UCSD-AML1 (cell line): ENCODE data around the gene CCDC63.
"Not testable (repeated sequence)": the region's sequence is repeated elsewhere in the genome, so short reads cannot be mapped to it uniquely, and the experiment has no call there.

ENCODE experiments used
- DNase-seq: peaks from one replicate; lab custom pipeline; 2025; ENCODE audit not compliant: unreplicated experiment; lab: John Stamatoyannopoulos, UW

The CCDC63 gene

DNA sequence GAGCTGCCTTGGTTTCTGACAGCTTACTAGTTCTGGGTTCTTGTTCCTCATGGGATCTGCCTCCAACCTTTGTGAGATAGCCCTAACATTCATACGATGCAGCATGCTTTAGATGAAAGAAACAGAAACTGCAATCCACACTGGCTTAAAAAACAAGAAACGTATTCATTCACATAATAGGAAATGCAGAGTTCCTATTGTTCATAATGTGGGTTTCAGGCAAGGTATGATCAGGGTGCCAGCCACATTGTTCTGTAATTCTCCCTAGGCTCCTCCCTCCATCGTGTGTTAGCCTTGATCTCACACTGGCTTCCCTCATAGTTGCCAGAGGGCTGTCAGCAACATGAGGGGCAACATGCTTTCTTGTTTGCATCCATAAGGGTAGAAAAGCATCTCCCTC lies 2.7 kb upstream of the CCDC63 start:
- no peak for DNase-seq

DNA sequence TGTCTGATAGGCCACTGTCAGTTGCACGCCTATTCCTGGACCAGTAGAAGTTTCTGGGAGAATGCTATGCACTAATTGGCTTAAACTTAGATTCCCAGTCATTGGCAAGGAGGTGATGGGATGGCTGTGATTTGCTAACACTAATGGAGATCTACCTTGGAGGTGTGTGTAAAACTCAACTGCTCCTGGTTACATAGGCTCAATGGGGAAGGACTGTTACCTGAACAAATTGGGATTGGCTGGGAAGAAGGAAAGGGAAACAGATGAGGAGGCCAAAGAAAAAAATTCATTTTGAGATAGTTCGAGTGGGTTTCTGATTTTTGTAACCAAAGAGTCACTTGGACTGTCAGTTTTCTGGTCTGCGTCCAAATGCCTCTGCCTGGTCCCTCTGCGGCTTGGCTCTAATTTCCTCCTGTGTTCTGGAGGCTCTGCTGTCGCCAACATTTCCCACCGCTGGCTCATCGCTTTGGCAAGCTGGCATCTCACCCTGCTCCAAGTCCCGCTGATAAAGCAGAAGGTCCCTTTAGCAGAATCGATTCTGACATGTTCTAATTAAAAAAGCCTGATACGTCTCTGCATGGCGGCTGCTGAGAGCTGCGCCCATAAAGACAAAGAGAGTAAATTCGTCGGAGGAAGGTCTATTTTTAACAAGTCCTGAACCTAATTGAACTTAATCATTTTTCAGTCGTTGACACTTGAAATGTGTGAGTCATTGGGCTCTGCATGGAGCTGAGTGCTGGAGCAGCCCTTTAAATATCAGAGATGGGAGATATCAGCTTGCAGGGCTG lies 2.0 kb upstream of the CCDC63 start:
- no peak for DNase-seq

DNA sequence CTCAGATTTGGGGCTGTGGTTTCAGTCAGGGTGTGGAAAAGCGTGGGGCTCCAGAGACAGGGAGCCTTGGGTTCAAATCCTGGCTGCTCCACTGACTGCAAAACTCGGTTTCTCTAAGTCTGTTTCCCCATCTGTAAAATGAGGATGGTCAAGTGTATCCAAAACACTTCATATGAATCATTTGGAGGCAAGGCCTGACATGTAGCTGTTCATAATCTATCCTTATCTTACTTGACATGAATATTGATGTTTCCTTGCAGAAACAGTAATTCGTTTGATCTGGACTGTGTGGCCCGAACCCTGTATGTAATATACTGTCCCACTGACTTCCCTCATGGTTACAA lies 1.5 kb upstream of the CCDC63 start:
- DNase-seq = no peak

DNA sequence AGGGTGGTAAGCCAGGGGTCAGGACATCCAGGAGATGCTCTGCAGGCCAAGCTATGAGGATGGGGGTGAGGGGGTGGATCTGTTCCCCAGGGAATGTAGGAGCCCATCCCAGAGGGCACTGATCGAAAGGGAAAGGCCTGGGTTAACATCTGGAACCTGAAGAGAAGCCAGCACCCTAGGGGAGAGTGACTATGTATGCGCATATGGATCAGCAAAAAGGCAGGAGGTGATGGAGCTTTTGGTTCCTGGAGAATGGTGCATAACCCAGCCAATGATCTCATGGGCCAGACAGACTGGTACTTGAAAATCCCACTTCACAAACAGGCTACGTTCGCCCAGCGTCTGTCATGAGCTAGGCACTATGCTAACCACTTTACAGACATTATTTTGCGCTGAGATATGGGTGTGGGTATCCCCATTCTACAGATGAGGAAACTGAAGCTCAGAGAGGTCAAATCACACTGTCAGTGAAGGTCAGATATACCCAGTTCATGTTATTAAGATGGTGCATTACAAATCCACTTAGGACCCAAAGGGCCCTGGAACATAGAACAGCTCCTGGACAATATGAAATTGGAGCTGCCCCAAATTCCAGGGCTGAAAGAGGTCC lies 1.6 kb downstream of the CCDC63 start:
- no peak for DNase-seq

DNA sequence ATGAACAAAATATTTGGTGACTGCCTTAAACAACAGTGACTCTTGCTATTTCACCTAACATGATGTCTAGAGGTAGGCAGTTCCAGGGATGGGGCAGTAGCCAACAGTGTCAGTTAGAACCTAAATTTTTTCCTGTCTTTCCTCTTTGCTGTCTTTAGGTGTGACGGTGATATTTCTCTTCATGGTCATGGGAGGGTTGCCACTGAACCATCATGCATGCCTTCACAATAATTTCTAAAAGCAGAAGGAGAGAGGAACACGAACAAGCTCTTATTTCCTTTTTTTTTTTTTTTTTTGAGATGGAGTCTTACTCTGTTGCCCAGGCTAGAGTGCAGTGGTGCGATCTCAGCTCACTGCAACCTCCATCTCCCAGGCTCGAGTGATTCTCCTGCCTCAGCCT lies 2.4 kb downstream of the CCDC63 start:
- no peak for DNase-seq

DNA sequence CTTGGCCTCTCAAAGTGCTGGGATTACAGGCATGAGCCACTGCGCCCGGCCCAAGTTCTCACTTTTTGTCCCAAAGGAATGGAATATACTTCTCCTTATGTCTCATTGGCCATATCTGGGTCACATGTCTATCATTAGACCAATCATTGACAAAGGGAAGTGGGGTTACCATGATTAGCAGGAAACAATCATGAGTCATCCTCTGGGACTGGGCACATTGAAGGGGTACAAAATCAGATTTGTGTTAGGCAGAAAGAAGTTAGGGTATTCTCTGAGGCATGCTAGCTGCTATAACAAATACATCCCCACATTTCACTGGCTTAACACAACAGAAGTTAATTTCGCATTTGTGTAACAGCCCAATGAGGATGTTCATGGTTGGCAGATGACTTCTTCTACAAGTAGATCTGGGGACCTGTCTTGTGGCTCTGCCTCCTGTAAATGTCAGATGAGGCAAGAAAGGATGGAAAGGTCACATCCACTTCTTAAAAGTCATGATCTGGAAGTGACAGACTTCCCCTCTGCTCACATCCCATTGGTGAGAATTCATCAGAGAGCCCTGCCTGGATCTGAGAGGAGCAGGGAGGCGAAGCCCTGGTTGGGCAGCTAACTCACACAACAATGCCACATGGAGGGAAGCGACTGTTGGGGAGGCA lies 3.1 kb downstream of the CCDC63 start:
- DNase-seq = no peak

DNA sequence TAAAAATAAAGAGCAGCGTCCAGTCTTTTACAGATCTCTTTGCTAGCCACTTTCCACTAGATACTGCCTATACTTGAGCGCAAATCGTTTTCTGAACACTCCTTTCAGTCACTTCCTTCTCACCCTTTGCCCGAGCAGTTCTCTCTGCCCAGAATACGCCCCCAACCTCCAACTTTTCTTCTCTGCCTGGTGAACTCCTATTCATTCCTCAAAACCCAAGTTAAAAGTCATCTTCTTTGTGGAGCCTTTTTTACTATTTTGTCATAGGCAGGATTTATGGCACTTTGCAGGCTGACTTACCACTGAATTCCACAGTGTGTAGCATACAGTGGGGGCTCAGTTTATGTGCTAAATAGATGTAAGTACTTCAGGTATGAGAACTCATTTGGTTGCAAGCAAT lies 4.0 kb downstream of the CCDC63 start:
- no peak for DNase-seq

DNA sequence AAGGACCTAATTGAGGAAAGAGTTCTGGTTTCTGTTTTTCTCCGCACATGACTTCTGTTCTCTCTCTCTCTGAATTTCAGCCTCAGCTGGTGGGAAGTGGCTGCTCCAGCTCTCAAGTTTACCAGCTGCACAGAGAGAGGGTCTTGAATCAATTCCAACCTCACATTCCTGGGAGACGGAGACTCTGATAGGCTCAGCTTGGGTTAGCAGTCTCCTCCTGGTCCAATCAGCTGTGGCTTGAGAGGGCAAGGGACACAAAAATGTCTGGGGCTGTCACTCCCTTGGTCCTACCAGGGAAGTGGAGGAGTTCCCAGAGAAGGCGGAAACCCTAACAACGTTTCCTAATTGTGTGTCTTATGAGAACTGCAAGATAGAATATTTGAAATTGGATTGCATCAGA lies 7.0 kb downstream of the CCDC63 start:
- no peak for DNase-seq

DNA sequence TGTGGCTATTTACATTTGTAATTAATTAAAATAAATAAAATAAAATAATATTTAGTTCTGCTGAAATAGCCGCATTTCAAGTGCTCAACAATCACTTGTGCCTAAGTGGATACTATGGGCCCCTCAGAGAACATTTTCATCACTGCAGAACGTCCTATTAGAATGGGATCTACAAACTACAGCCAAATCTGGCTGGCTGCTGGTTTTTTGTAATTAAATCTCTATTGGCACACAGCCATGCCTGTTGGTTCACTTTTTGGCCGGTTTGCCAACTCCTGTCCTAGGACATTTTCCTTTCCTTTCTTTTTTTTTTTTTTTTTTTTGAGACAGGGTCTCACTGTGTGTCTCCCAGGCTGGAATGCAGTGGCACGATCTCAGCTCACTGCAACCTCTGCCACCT lies 9.8 kb downstream of the CCDC63 start:
- DNase-seq = no peak

DNA sequence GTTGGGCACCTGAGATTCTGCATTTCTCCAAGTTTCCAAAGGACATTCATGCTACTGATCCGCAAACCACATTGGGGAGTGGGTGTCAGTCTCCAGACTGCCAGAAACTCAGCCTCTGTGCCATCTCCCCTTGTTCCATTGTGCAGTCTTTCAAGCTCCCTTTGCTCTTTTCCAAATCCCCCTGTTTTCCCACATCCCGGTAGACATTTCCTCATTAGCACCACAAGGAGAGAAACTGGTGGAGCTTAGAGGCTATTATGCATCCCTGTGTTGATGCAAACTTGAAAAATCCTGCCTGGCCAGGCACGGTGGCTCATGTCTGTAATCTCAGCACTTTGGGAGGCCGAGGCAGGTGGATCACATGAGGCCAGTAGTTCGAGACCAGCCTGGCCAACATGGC lies 10.7 kb downstream of the CCDC63 start:
- no peak for DNase-seq

DNA sequence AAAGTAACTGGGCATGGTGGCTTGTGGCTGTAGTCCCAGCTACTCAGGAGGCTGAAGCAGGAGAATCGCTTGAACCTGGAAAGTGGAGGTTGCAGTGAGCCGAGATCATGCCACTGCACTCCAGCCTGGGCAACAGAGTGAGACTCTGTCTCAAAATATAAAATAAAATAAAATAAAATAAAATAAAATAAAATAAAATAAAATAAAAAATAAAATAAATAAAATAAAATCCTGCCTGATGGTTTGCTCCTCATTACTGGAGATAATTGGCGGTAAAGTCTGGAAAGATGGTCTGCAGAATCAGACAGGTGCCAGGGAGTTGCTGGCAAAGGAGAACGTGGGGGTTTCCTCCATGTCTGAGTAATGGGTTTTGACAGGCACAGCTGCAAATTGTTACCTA lies 11.2 kb downstream of the CCDC63 start:
- not testable (repeated sequence) for DNase-seq

DNA sequence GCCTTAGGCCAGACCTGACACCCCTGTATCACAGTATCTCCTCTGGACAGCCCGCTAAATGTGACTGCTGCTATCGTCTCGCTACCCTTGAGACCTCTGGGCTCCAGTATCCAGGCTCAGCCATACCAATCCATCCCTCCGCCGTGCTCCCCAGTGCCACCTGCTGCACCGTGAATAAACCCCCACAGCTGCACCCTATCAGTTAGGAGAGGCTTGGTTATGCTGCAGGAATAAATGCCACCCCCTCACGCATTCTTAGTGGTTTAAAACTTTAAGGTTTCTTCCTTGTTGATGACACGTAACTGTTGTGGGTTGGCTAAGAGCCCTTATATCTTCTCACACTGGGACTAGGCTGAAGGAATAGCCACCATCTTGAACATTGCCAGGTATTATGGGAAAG lies 12.1 kb downstream of the CCDC63 start:
- no peak for DNase-seq

DNA sequence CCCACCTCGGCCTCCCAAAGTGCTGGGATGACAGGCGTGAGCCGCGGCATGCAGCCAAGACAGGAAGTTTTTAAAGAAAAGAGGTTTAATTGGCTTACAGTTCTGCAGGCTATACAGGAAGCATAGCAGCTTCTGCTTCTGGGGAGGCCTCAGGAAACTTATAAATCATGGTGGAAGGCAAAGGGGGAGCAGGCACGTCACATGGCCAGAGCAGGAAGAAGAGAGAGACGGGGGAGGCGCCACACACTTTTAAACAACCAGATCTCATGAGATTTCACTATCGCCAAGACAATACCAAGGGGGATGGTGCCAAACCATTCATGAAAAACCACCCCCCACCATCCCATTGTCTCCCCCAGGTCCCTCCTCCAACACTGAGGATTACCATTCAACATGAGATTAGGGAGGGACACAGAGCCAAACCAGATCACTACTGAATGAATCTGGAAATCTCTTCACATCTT lies 14.1 kb downstream of the CCDC63 start:
- peak; percentile 68 for DNase-seq

DNA sequence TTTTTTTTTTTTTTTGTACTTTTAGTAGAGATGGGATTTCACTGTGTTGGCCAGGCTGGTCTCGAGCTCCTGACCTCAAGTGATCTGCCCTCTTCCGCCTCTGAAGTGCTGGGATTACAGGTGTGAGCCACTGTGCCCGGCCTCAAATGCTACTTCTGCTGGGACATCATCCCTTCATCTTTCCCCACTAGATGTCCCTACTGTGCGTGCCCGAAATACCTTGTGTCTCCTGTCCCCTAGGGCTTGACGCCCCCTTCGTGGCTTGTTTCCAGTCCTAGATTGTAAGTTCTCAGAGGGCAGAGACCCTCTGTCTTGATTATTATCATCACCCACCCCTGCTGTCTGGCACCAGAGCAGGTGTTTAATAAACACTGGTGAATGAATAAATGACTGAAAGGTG lies 14.9 kb downstream of the CCDC63 start:
- no peak for DNase-seq

DNA sequence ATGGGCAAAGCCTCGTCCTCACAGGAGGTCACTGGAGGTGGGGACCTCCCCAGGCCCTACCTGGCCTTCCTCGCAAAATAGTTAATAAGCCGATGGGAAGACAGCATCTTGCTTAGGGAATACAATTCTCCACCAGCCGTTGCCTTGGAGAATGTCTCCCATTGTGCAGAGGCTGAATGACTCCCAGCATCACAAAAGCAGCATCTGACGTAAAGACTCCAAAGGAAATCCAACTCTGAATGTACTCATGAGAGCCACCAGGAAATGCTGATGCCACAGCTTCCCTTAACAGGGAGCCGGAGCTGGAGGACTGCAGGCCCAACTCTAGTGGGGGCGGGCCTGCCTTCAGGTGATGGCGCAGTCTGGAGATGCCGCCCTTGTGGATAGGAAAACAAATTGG lies 15.5 kb downstream of the CCDC63 start:
- DNase-seq = peak; percentile 30

DNA sequence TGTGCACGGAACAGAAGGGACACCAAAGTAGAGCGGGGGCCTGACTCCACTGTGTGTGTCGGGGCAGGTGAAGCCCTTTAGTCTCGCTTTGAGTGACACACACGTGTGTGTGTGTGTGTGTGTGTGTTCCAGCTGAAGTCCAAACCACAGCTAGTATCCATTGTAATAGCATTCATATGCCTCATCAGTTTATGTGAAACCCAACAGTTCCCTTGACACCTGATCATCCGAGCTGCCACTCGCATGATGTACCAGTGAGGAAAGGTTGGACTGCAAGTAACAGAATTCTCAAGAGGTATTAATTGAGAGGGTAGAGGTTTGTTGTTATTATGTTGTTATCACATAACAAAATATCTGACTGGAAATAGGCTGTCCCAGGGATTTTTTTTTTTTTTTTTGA lies 16.4 kb downstream of the CCDC63 start:
- DNase-seq = no peak

DNA sequence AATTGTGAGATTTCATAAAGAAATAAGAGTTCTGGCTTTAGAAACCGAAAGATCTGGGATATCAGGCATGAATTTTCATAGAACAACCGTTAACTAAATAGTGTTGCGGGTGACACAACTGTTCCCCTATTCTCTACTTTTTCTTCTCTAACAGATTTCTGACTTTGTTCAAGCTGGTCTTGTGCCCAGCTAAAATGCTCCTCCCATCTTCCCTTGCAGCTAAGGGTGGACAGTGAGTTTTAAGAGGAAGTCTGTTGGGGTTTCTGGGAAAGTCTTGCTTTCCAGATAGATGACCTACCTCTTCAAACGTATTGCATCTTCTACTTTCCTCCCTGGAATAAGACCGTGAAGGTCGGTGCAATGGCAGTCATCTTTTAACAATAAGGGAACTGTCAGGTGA lies 18.7 kb downstream of the CCDC63 start:
- no peak for DNase-seq

DNA sequence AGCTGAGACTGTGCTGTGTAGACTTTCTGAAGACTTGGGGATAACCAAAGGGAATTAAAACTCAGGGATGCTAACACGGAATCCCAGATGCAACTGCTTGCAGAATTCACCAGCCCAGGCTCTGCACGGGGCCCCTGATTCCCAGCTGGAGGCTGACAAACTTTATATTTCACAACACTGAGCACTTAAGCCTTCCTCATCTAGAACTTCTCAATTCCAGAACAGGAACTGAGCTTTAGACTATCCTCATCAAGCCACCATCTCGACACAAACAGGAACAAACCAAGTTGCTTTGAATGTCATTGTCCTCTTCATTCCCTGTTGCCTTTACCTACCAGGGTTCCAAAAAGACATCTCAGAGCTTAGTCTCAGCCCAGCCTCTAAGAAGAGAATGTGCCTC lies 22.2 kb downstream of the CCDC63 start:
- no peak for DNase-seq

DNA sequence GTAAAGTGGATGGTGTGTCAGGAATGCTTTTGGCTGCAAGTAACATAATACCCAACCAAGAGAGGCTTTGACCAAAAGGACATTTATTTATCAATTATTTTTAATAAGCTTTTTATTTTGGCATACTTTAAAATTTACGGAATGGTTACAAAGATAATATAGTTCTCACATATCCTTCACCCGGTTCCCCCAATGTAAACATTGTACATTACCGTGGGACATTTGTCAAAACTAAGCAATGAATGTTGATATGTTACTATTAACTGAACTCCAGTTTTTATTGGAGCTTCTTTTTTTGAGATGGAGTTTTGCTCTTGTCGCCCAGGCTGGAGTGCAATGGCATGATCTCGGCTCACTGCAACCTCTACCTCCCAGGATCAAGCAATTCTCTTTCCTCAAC lies 23.0 kb downstream of the CCDC63 start:
- DNase-seq = no peak

DNA sequence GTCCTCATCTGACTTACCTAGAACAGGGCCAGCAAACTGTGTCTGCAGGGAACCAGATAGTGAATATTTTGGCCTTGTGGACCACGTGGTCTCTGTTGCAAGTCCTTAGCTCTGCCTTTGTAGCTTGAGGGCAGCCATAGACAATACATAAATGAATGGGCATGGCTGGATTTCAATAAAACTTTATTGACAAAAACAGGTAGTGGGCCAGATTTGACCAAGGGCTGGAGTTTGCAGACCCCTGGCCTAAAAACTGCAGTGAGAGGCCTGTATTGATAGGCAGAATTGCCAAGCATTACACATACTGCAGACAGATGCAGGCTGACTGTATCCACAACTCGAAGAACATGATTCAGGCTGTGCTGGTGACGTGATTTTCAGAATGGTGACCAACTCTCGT lies 25.3 kb downstream of the CCDC63 start:
- DNase-seq = no peak

DNA sequence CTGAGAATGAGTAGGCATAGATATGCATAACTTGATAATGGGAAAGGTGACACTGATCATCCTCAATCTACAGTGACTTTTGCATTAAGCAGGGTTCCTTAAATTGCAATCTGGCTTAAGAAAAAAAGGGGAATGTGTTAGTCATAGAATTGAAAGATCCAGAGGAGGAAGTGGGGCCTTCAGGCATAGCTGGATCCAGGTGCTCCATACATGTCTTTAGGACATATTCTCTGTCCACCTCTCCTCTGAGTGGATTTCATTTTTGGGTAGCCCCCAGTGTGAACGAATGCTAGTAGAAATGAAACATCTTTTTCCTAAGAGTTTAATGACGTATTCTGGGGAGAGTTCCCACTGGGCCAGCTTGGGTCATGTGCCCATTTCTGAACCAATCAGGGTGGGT lies 27.6 kb downstream of the CCDC63 start:
- DNase-seq = no peak

DNA sequence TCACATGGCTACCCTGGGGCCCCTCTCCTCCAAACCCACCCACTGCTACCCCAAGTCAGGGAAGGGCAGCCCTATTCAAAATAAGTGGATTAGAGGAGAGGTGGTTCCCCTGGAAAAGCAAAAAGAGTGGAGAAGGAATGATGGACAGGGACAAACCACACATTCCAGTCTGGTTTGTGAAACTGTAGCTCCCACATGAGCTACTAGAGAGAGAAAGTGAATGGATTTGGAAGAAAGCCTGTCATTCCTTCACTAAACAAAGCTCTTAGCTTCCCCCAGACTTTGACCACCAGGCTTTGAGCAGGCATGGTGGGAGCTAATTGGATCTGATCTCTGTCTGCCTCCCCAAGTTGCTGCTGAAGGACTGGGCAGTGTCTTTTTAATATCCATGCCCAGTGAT lies 28.0 kb downstream of the CCDC63 start:
- DNase-seq = no peak

DNA sequence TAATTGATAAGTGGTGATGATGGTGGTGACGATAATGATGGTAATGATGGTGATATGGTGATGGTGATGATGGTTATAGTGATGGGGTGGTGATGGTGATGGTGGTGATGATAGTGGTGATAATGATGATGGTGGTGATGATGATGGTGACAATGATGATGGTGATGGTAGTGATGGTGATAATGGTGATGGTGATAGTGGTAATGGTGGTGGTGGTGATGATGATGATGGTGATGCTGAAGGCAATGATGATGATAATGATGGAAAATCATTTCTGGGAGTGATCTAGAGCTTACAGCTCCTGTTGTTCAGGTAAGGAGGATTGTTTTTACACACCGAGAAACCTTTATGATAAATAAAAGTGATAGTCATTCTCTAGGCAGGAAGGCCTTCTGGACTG lies 33.9 kb downstream of the CCDC63 start:
- DNase-seq = no peak
